ENCODE results near the gene MOV10L1.

Gene MOV10L1

DNA sequence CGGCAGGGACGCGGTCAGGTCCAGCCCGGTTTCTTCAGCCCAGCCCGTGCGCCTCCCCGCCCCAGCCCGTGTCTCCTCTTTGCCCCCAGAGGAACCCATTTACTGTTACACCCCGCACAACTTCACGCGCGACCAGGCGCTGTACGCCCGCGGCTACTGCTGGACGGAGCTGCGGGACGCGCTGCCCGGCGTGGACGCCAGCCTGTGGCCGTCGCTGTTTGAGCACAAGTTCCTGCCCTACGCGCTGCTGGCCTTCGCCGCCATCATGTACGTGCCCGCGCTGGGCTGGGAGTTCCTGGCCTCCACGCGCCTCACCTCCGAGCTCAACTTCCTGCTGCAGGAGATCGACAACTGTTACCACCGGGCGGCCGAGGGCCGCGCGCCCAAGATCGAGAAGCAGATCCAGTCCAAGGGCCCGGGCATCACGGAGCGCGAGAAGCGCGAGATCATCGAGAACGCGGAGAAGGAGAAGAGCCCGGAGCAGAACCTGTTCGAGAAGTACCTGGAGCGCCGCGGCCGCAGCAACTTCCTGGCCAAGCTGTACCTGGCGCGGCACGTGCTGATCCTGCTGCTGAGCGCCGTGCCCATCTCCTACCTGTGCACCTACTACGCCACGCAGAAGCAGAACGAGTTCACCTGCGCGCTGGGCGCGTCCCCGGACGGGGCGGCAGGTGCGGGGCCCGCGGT, 87.2 kb downstream of the MOV10L1 start:
- DNase-seq (ENCODE audit: low spot score): no peak
- in situ Hi-C loops (cut with MboI; ENCODE audit: low pct_unique_long_range_greater_than_20kb, low sequenced_read_pairs, unreplicated experiment): no loop called here
- TF ChIP-seq, protein P1, sequence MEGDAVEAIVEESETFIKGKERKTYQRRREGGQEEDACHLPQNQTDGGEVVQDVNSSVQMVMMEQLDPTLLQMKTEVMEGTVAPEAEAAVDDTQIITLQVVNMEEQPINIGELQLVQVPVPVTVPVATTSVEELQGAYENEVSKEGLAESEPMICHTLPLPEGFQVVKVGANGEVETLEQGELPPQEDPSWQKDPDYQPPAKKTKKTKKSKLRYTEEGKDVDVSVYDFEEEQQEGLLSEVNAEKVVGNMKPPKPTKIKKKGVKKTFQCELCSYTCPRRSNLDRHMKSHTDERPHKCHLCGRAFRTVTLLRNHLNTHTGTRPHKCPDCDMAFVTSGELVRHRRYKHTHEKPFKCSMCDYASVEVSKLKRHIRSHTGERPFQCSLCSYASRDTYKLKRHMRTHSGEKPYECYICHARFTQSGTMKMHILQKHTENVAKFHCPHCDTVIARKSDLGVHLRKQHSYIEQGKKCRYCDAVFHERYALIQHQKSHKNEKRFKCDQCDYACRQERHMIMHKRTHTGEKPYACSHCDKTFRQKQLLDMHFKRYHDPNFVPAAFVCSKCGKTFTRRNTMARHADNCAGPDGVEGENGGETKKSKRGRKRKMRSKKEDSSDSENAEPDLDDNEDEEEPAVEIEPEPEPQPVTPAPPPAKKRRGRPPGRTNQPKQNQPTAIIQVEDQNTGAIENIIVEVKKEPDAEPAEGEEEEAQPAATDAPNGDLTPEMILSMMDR (IDR thresholded peaks at IDR 0.05; ENCODE audit: extremely low read depth, insufficient read depth, missing control alignments): no peak

DNA sequence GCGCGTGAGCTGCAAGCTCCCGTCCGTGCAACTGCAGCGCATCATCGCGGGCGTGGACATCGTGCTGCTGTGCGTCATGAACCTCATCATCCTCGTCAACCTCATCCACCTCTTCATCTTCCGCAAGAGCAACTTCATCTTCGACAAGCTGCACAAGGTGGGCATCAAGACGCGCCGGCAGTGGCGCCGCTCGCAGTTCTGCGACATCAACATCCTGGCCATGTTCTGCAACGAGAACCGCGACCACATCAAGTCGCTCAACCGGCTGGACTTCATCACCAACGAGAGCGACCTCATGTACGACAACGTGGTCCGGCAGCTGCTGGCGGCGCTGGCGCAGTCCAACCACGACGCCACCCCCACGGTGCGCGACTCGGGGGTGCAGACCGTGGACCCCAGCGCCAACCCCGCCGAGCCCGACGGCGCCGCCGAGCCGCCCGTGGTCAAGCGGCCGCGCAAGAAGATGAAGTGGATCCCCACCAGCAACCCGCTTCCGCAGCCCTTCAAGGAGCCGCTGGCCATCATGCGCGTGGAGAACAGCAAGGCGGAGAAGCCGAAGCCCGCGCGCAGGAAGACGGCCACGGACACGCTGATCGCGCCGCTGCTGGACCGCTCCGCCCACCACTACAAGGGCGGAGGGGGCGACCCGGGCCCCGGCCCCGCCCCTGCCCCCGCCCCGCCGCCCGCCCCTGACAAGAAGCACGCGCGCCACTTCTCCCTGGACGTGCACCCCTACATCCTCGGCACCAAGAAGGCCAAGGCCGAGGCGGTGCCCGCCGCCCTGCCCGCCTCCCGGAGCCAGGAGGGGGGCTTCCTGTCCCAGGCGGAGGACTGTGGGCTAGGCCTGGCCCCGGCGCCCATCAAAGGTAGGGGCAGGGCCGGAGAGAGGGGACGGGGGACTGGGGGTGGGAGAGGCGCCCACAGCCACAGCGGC, 88.0 kb downstream of the MOV10L1 start:
- no peak for DNase-seq (ENCODE audit: low spot score)
- TF ChIP-seq, protein P1 (IDR thresholded peaks at IDR 0.05; ENCODE audit: extremely low read depth, insufficient read depth, missing control alignments): no peak
- in situ Hi-C loops (cut with MboI; ENCODE audit: low pct_unique_long_range_greater_than_20kb, low sequenced_read_pairs, unreplicated experiment): no loop called here

DNA sequence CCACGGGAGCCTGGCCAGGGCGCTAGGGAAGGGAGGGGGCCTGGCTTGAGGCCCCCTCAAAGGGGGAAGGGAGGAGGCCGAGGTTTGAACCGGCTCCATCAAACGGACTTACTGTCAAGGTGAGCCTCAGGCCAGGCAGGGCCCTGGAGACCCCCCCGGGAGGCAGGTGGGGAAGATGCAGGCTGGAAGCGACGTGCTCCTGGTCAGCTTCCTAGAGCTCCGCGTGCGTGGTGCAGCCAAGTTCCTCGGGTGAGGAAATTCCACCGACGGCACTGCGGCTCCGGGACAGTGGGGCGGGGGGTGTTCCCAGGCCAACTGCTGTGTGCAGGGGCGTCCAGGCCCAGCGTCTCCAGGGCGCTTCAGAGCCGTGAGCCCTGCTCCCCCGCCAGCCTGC, 88.7 kb downstream of the MOV10L1 start:
- TF ChIP-seq, protein P1 (IDR thresholded peaks at IDR 0.05; ENCODE audit: extremely low read depth, insufficient read depth, missing control alignments): no peak
- no peak for DNase-seq (ENCODE audit: low spot score)
- in situ Hi-C loops (cut with MboI; ENCODE audit: low pct_unique_long_range_greater_than_20kb, low sequenced_read_pairs, unreplicated experiment): no loop called here

- DNase-seq (ENCODE audit: low spot score): no peak
- in situ Hi-C loops (cut with MboI; ENCODE audit: low pct_unique_long_range_greater_than_20kb, low sequenced_read_pairs, unreplicated experiment): no loop called here
- TF ChIP-seq, protein P1 (IDR thresholded peaks at IDR 0.05; ENCODE audit: extremely low read depth, insufficient read depth, missing control alignments): no peak
Observed at GRCh38 chr22:50178871-50179869, 89.4 kb downstream of the MOV10L1 start.

DNA sequence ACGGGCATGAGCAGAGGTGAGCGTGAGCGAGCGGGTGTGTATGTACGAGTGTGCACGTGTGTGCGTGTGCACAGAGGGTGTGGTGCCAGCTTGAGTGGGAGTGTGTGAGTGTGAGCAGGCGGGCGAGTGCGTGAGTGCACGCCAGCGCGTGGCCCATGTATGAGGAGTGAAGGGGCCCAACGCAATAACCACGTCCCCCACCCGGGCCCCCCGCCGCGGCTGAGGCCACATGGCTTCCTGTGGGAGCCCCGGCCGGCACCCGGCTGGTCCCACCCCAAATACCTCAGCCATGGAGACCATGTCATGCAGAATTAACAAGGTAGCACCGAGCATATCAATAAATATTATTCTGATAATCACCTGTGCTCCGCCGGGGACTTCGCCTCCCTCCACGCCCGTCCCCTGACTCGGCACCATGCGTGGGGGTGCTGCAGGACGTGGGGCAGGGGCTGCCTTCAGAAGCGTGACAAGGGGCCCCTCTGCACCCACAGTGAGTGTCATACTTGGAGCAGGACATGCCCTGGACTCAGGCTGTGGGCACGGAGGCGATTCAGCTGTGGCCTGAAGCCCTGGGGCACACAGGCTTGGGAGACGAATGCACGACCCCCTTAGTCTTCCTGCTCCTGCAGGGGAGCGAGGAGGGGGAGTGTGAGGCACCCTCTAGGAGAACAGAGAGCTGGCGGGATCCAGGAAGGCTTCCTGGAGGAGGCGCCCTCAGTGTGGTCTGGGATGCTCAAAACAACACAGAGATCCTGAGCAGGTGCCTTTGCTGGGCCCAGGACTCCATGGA, 90.3 kb downstream of the MOV10L1 start:
- TF ChIP-seq, protein P1 (IDR thresholded peaks at IDR 0.05; ENCODE audit: extremely low read depth, insufficient read depth, missing control alignments): no peak
- in situ Hi-C loops (cut with MboI; ENCODE audit: low pct_unique_long_range_greater_than_20kb, low sequenced_read_pairs, unreplicated experiment): no loop called here

More for the DNA sequence above, 90.3 kb downstream of the MOV10L1 start:
- no peak for DNase-seq (ENCODE audit: low spot score)

Data from GM13977 (cell line).